ENCODE results near the gene KCNH4. TPM values are rescaled to one million over a fixed set of nuclear protein-coding genes. Genes with fewer than 3 reads are reported as not detected.
A peak's percentile ranks its signal among the peaks of the same experiment; 100 is the strongest.

Gene KCNH4
- total and polyA plus RNA-seq, 8 donors: not detected

DNA sequence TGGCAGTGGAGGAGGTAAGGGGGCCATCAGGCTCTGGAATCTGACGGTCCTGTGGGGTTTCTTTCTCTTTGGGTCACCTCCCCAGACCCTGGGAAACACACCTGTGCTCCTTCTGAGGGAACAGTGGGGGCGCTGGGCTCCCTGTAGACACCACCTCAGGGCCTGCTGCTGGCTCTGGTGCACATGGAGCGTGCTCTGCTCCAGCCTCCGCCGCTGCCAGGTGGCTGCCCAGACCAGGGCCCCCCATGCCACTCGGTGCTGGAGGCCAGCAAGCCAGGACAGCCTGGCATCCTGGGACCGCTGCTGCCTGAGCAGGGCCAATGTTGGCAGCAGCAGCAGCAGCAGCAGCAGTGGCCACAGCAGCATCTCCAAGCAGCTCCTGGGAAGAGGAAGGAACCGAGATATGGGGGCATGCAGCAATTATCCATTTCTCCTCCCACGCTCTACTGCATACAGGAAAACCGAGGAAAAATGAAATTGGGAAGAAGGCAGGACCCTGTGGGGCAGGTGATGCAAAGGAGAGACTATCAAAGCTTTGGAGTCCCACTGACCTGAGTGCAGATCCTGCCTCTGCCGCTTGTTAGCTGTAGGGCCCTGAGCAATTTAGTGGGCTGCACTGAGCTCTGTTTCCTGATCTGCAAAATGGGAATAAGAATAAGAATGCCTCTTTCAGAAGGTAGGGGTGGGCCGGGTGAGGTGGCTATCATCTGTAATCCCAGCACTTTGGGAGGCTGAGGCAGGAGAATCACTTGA, 12.4 kb upstream of the KCNH4 start:
- intact Hi-C loops (cut with DNase I; ENCODE audit: low total_unique reads): no loop called here
- Histone ChIP-seq H3K27me3 (no peaks in the 10 kb centered on the region), H3K9me3 (no peaks in the 10 kb centered on the region), H3K36me3 (peaks cover 0 to 25% (median 17%) of the 10 kb centered on the region in 4 donors), H3K4me3 (peak overlapping the region; percentile 55 to 78 (median 70)), H3K4me1 (peaks cover 14 to 27% (median 22%) of the 10 kb centered on the region in 4 donors), H3K27ac (peak overlapping the region; percentile 86 to 89 (median 87))
- no peak for DNase-seq
- TF ChIP-seq, protein P1, sequence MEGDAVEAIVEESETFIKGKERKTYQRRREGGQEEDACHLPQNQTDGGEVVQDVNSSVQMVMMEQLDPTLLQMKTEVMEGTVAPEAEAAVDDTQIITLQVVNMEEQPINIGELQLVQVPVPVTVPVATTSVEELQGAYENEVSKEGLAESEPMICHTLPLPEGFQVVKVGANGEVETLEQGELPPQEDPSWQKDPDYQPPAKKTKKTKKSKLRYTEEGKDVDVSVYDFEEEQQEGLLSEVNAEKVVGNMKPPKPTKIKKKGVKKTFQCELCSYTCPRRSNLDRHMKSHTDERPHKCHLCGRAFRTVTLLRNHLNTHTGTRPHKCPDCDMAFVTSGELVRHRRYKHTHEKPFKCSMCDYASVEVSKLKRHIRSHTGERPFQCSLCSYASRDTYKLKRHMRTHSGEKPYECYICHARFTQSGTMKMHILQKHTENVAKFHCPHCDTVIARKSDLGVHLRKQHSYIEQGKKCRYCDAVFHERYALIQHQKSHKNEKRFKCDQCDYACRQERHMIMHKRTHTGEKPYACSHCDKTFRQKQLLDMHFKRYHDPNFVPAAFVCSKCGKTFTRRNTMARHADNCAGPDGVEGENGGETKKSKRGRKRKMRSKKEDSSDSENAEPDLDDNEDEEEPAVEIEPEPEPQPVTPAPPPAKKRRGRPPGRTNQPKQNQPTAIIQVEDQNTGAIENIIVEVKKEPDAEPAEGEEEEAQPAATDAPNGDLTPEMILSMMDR (IDR thresholded peaks at IDR 0.05): no peak
- TF ChIP-seq POLR2AphosphoS5 (IDR thresholded peaks at IDR 0.05) (no peak), POLR2A (IDR thresholded peaks at IDR 0.05) (no peak), EP300 (IDR thresholded peaks at IDR 0.05) (no peak)
- 73 to 80% (median 78%) methylated on average over 10 to 12 of the region's 12 CpGs for WGBS, 5 donors

- Histone ChIP-seq H3K27me3 (no peaks in the 10 kb centered on the region), H3K4me1 (peaks cover 14 to 27% (median 22%) of the 10 kb centered on the region in 4 donors), H3K9me3 (no peaks in the 10 kb centered on the region), H3K4me3 (peak overlapping the region in 1 of 4 donors; percentile 65), H3K36me3 (peaks cover 0 to 25% (median 17%) of the 10 kb centered on the region in 4 donors), H3K27ac (no peak overlapping the region)
- WGBS, 5 donors: 89 to 95% (median 93%) methylated on average over 21 to 23 of the region's 23 CpGs
- TF ChIP-seq, protein P1 (IDR thresholded peaks at IDR 0.05): no peak
- TF ChIP-seq EP300 (IDR thresholded peaks at IDR 0.05) (no peak), POLR2A (IDR thresholded peaks at IDR 0.05) (no peak), POLR2AphosphoS5 (IDR thresholded peaks at IDR 0.05) (no peak)
- intact Hi-C loops (cut with DNase I; ENCODE audit: low total_unique reads): no loop called here
- DNase-seq: no peak
Observed at GRCh38 chr17:42192189-42193126, 11.5 kb upstream of the KCNH4 start.

DNA sequence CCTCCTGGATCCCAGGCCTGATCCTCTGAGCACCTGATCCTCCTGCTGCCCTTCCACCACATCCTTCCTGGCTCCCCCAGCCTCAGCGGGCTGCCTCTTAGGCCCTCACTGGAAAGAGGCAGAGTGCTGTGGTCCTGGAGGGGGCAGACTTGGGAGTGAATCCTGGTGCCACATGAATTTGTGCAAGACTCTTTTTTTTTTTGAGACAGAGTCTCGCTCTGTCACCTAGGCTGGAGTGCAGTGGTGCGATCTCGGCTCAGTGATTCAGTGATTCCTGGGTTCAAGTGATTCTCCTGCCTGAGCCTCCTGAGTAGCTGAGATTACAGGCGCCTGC, 10.3 kb upstream of the KCNH4 start:
- 86 to 99% (median 97%) methylated on average over 5 of the region's 5 CpGs for WGBS, 5 donors
- intact Hi-C loops (cut with DNase I; ENCODE audit: low total_unique reads): no loop called here
- no peak for DNase-seq
- TF ChIP-seq POLR2A (IDR thresholded peaks at IDR 0.05): no peak
- no peak for TF ChIP-seq POLR2AphosphoS5 (IDR thresholded peaks at IDR 0.05)
- TF ChIP-seq EP300 (IDR thresholded peaks at IDR 0.05): no peak
- TF ChIP-seq, protein P1 (IDR thresholded peaks at IDR 0.05): no peak
- Histone ChIP-seq H3K9me3 (no peaks in the 10 kb centered on the region), H3K27me3 (no peaks in the 10 kb centered on the region), H3K36me3 (peaks cover 0 to 25% (median 17%) of the 10 kb centered on the region in 4 donors), H3K4me3 (no peak overlapping the region), H3K4me1 (peaks cover 14 to 27% (median 22%) of the 10 kb centered on the region in 4 donors), H3K27ac (no peak overlapping the region)

DNA sequence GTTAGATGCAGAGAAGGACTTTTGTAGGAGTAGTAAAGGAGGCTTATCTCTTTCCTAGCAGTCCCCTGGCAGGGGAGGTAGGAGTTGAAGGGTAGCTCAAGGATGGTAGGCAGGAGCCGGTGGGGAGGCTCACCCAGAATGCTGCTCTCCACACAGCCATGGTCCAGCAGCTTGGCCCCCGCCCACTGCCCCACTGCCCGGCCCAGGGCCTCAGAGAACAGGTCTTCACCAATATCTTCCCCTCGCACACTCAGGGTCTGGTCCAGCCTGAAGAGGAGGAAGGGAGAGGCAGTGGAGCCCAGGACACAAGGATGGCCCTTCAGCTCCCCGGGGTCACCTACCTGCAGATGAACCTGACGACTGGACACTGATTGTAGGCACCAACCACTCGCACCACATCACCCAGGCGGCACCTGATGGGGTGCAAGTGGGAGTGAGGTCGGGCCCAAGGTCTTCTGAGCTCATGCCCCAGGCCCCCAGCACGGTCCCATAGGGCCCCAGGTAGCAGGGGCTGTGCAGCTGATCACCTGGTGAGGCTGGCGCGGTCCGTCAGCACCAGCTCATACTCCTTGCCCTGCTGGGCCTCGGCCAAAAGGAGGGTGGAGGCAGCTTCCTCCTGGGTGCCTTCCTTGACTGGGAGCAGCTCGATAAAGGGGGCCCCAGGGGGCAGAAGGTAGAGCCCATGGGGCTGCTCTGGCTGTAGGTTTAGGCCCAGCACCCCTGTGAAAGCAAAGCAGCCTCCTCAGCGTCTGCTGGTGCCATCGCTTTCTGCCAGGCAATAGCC, 9.7 kb upstream of the KCNH4 start:
- TF ChIP-seq, protein P1 (IDR thresholded peaks at IDR 0.05): no peak
- TF ChIP-seq POLR2AphosphoS5 (IDR thresholded peaks at IDR 0.05): no peak
- H3K36me3 ChIP-seq: peaks cover 0 to 25% (median 17%) of the 10 kb centered on the region in 4 donors
- H3K27me3 ChIP-seq: no peaks in the 10 kb centered on the region
- H3K27ac ChIP-seq: no peak overlapping the region
- peaks cover 14 to 27% (median 22%) of the 10 kb centered on the region in 4 donors for H3K4me1 ChIP-seq
- H3K4me3 ChIP-seq: no peak overlapping the region
- intact Hi-C loops (cut with DNase I; ENCODE audit: low total_unique reads): no loop called here
- H3K9me3 ChIP-seq: no peaks in the 10 kb centered on the region
- WGBS, 5 donors: 73 to 88% (median 86%) methylated on average over 5 to 17 of the region's 17 CpGs
- DNase-seq: no peak
